DLD1 (cell line): Measurements from ENCODE around the gene KCNJ10.
"Not testable (repeated sequence)": the region's sequence is repeated elsewhere in the genome, so short reads cannot be mapped to it uniquely, and the experiment has no call there.

Experiments used
- in situ Hi-C: cut with HindIII; loops from 2 replicates; pipeline ENCODE4 v1.10.0; 2017; ENCODE audit warnings: low sequenced_read_pairs

Gene KCNJ10

DNA sequence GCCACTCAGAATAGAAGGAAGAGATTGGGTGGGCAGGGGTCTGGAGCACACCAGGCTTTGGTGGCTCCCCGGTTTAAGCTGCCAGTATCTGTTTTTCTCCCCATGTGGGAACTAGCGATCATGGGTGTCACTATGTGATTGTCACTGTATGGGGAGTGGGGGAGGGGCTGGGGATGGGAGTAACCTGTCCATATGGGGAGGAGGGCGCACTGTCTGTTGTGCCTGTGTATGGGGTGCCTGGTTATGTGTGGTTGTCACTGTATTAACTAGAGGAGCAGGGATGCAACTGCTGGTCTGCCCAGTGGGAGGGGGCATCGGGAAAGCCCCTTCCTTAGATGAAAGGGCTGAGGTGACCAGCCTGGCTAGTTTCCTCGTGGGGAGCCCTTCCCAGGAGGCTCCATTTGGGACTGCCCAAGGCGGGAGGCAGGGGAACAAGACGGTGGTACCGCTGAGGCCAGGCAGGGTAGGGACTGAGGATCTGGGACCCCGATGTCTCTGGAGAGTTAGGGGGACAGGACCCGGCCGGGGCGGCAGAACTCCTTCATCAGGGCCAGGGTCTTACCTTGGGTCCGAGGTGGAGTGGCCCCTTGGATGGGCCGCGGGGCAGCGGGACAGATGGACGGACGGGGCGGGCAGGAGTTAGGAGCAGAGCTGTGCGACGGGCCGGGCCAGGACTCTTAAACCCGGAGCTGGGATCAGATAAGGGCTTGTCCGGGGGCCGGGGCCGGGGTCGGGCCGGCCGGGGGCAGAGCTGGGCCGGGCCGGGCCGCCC is at the start of gene KCNJ10:
KCNJ10 (minus strand) TSS at position 701 of the 772 bp plus-strand sequence. CDS start 27,628 bp downstream, outside the sequence.
- in situ Hi-C loops = no loop called here

DNA sequence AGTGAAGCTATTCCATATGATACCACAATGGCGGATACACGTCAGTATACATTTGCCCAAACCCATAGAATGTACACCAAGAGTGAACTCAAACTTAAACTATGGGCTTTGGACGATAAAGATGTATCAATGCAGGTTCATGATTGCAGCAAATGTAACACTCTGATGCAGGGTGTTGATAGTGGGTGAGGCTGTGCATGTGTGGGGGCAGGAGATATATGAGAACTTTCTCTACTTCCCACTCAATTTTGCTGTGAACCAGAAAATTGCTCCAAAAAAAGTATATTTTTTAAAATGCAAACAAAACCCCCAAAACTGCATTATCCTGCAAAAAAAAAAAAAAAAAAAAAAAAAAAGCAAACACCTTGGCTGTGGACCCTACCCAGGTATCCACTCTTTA is 49.0 kb upstream of the KCNJ10 start:
- in situ Hi-C loops = no loop called here

DNA sequence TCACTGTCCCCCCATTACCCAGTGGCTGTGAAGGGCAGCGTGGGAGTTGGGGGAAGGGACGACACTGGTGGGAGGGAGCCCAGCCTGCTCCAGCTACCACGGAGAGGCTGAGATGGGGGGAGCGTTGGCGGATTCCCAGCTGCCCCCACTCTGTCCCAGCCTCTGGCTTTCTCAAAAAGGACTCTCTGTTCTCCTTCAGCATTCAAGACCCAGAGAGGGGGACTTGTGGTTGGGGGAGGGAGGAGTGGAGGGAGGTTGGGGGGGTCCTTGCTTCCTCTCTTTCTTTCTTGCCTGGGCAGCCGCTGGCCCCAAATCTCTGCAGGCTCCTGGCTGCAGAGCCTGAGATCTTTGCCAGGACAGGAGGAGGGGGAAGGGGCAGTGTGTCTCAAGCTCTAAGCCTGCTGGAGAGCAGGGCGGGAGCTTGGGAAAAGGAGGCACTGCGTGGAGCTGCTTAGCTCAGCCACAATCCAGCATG is 47.8 kb upstream of the KCNJ10 start:
- in situ Hi-C loops = no loop called here

DNA sequence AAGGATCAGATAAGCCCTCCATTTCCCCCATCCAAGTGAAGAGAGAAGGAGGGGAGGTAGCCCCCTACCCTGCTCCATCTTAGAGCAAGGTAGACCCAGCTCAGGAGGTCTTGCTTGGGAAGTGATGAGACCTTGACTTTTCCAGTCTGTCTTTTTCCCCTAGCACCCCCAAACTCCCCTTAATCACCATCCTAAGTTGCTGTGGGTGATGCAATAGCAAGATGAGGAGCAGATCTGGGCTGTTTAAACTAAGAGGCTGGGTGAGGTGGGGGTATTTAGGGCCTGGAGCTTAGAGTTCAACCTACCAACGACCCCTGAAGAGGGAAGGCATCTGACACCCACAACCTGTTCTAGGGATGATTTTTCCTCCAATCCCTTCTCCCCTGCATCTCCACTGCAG is 47.3 kb upstream of the KCNJ10 start:
- in situ Hi-C loops = no loop called here

DNA sequence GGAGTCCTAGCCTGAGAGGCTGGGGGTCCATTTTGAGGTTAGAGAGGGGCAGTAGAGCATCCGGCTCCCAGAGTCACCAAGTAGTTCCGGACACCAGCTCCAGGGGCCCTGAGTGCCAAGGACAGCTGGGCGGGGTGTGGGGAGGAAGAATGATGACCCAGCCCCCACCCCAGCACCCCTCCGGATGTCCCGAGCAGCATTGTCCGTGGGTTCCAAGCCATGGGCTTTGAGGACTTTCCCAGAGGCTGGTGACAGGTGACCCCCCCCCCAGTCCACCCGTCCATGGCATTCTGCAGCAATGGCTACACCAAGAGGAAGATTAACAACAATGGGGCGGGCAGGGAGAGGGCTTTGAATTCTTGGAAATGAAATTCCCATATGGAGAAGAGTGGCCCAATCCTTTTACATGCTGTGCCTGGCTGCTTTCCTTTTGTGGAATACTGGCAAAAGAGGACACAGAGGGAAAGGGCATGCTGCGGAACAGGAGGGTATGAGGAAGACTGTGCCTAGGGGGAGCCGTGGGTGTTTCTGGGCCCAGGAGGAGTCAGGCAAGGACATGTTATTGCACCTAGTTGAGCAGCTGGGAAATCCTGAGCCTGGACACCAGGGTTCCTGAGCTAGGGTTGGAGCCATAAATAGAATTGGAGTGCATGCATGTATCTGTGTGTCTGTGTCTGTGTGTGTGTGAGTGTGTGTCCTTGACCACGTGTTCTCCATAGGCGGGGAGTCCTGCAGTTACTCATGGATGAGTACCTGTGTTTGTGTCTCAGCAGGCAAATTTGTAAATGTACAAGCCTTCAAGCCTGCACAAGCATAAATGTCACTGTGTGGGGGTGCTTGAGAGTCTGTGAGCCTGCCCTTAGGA is 46.6 kb upstream of the KCNJ10 start:
- in situ Hi-C loops = no loop called here

DNA sequence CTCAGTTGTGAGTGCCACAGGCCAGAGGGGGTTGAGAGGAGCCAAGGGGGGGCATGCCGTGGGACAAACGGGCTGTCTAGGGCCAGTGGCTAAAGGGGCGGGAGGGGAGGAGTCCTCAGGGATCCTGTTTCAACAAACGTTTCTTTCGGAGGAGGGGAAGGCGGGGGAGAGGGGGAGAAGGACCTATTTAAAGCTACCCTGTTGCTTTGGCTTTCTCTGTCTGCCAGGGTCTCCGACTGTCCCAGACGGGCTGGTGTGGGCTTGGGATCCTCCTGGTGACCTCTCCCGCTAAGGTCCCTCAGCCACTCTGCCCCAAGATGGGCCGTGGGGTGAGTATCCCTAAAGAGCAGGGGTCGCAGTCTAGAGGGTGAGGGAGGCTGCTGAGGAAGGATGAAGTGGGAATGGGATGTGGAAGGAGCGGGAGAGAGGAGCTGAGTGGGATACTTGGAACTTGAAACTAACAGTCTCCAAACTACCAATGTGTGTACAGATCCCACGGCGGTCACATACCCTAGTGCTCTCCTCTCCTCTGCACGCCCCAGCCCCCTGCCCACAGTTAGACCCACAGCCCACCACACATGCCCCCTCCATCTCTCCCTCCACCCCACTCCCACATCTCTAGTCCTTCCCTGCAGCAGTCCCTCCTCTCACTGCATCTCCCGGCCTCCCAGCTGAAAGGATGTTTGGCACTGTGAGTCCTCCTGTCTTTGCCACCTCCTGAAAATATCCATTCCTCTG is 45.8 kb upstream of the KCNJ10 start, which contains the start of gene ATP1A2:
ATP1A2 (plus strand) TSS at position 215 of the 738 bp plus-strand sequence; CDS start at position 318, 103 bp downstream.
- in situ Hi-C loops = no loop called here

DNA sequence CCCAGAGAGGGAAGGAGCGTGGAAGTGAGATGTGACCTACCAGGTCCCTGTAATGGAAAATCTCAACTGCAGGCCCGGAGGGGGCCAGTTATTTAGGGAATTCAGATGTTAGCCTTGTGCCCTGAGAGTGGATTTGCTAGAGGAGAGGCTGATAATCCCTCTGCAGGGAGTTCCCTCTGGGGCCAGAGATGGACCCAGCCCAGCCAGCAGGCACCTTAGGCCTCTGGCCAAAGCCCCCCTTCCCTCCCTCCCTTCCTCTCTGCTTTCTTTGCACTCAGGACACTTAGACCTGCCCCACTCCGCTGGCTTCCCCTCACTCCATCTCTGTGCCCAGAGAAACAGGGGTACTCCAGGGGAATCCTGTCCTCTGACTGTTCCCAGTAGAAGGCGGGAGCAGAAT is 44.1 kb upstream of the KCNJ10 start:
- in situ Hi-C loops = no loop called here

DNA sequence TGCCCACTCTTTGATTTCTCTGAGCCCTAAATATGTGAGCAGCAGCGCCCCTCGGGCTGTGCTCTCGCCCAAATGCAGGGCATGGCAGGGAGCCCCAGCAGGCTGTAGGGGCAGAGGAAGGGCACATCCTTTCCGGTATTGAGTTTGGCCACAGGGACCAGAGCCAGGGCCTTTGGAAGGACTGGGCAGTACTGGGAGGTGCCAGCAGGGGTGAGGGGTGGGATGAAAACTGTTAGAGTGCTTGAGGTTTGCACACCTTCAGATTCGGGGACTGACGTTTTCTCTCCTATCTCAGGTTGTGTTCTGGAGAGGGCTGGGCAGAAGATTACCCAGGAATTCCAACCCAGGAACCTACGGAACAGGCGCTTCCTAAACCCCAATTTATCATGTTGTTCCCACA is 43.4 kb upstream of the KCNJ10 start:
- in situ Hi-C loops = no loop called here

DNA sequence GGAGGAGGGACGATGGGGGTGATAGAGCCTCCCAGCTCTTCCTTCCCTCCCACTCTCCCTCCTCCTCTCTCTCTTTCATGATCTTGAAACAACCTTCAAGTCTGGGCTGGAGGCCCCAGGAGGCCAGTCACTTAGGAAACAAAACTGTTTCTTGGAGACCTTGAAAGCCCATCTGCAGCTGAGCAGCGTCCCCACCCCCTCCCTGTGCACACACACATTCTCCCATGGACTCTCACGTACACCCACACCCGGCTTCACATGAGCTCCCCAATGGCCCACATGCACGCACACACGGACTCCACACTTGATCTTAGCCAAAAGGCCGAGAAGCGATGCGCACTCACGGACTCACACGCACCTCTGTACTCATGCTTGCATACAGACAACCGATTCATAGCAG is 42.4 kb upstream of the KCNJ10 start:
- in situ Hi-C loops = no loop called here

DNA sequence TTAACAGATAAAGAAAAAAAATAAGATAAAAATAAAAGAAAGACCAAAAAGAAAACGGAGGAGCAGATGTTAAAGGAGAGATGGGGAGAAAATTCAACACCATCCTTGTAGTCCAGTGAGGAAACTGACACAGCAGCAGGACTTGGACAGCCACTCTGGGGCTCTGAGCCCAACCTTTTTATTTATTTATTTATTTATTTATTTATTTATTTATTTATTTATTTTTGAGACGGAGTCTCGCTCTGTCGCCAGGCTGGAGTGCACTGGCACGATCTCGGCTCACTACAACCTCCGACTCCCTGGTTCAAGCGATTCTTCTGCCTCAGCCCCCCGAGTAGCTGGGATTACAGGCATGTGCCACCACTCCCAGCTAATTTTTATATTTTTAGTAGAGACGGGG is 41.5 kb upstream of the KCNJ10 start:
- in situ Hi-C loops = not testable (repeated sequence)

DNA sequence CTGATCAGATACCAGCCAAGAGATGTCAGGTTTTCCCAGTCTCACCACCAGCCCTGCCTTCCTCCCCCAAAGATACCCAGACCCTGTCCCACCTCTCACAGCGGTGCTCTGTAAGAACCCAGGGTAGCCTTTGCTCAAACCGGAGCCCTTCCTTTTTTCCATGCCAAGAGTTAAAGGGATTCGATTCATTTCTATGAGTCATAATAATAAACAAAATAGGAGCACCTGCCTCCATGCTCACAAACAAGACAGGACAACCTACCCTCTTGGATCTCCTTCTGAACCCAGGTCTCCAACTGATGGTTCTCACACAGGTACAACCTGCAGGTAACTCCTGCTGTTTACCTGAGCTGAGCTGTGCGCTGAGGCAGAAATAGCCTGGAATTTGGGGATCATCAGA is 39.7 kb upstream of the KCNJ10 start:
- in situ Hi-C loops = loop anchor here (10.0 kb wide), 1 partner anchor 535 kb away; the partner anchor contains the start of gene SLAMF1

DNA sequence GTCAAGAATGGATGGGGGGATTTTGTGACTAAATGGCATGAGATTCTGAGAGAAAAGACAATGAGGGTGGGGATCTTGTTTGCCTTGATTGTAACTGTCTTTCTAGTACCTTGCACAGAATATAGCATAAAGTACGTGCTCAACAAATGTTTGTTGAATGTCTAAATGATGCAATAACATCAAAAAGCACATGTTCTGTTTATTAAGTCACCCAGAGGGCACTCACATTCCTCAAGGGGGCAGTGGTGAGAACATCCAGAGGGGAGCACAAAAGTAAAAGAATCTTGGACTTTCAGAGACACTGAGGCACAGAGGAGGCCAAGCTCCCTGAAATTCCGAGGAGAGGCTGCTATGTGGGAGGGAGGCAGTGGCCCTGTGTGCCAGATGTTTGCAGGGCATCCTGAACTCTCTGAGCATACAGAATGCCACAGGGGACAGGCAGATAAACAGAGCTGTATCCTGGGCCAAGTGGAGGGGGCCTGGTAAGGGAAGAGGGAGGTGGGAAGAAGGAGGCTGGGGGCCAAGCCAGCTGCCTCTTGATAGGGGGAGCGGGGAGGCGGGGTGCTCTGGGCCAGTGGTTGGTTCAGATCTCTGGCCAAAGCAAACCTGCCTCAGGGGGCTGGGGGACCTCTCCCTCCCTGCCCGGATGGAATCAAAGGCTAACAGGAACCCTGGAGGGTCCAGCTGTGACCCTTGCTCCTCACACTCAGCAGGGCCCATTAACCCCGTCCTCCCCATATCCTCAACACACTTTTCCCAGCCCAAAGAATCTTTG is 39.1 kb upstream of the KCNJ10 start:
- in situ Hi-C loops = loop anchor here (10.0 kb wide), 1 partner anchor 536 kb away; the partner anchor contains the start of gene SLAMF1

DNA sequence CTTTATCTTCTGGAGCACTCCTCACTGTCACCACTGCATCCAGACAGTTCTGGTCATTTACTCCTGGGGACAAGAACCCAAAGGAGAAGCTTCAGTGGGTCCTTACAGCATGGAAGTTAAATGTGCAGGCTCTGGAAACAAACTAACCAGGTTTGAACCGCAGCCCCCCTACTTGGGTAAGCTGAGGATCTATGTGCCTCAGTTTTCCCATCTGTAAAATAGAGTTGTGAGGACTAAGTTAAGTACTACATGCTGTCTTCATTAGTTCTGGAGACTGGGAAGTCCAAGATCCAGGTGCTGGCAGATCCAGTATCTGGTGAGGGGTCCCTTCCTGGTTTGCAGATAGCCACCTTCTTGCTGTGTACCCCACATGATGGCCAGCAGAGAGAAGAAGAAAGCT is 37.6 kb upstream of the KCNJ10 start:
- in situ Hi-C loops = loop anchor here (10.0 kb wide), 1 partner anchor 537 kb away; the partner anchor contains the start of gene SLAMF1

DNA sequence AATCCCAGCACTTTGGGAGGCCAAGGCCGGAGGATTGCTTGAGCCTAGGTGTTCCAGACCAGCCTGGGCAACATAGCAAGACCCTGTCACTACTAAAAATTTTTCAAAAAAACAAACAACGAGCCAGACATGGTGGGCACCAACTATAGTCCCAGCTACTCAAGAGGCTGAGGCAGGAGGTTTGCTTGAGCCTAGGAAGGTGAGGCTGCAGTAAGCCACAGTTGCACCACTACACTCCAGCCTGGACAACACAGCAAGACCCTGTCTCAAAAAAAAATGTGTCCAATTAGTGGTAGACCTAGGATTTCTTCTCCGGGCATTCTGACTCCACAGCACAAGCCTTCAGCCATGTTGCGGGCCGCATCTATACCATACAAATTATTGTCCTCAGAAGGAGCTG is 35.2 kb upstream of the KCNJ10 start:
- in situ Hi-C loops = loop anchor here (10.0 kb wide), 1 partner anchor 540 kb away; the partner anchor contains the start of gene SLAMF1

DNA sequence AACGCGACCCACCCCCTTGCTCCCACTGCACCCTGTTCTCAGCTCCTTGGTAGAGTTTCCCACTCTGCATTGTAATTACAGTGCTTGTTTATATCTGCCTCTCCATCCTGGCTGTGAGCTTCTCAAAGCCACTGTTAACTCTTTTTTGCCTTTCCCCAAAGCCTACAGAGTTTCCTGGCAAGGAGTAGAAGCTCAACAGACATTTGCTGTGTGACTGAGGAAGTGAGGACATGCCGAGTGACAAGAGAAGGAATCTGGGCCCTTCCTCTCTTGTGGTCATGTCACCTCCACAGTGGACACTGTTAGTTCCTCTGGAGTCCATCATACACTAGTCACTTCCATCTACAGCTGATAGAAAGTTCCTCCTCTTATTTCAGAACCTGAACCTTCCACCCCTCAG is 34.5 kb upstream of the KCNJ10 start:
- in situ Hi-C loops = loop anchor here (10.0 kb wide), 1 partner anchor 540 kb away; the partner anchor contains the start of gene SLAMF1

DNA sequence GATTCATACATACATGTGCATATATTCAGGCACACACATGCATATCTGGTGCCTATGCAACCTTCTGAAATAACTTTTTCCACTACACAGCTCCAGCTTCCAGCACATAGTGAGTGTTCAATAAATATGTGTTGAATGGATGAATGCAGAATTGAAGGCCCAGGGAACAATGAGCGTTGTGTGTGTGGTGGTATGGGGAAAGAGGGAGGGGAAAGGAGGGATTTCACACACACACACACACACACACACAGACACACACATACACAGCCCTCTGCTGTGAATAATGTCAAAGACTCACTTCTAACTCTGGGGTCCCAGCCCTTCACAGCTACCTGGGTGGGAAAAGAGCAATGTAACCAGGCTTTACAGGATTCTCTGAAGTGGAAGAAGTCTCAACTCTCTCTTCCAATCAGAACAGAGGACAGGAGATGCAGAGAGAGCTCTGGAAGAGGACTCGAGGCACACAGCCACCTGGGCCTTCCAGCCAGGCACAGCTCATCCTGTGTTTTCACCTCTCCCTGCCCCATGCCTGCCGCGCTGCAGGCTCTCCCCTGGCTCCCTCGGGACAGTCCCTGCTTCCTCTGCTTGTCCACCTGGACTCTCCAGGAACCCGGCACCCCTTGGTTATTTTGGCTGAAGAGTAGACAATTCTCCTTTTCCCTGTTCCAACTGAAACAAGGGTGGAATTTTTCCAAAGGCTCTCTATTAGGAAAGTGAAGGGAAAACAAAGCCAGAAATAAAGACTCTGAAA is 33.9 kb upstream of the KCNJ10 start:
- in situ Hi-C loops = loop anchor here (10.0 kb wide), 1 partner anchor 541 kb away; the partner anchor contains the start of gene SLAMF1

DNA sequence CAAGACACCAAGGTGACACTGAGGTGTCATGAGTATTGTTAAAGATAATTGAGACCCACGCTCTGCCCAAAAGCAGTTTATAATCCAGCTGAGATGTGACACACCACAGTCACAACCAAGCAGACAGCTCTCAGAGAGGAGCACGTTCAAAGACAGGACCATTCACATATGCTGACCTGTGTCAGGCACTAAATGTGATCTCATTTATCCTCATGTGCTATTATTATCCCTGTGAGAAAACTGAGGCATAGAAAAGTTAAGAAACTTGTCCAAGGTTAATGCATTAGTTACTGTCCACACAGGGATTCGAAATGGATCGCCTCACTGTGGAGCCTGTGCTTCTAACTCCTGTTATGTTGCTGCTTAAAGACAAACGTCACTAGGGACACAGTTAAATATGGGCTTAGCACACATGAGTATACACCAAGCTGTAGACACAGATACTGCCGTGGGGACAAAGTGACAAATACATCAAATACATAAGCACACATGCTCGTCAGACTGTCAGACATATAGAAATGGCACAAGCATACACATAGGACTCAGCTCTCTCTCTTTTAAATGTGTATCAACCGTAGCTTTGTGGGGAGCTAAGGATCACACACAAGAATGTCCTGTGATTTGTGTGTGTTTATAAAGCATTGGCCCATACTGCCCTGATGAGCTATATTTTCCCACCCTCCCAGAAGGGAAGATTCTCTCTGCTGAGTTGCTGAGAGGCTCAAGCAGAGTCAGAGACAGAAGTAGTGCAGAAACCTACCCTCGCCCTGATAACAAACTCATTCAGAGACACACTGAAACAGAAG is 32.0 kb upstream of the KCNJ10 start:
- in situ Hi-C loops = loop anchor here (10.0 kb wide), 1 partner anchor 543 kb away; the partner anchor contains the start of gene SLAMF1
